GM19455 (cell line): ENCODE measurements around the gene VAPB.
A peak's percentile ranks its signal among the peaks of the same experiment; 100 is the strongest.
"Not testable (repeated sequence)": the region's sequence is repeated elsewhere in the genome, so short reads cannot be mapped to it uniquely, and the experiment has no call there.

Experiments
- ATAC-seq: cut with Tn5 transposase; IDR thresholded peaks from one replicate; pipeline ENCODE4 v1.9.1; 2021; ENCODE audit not compliant: unreplicated experiment

VAPB gene

GRCh38 chr20:58388882-58389323 is at the start of gene VAPB:
Gene VAPB (plus strand): TSS chr20:58389229. CDS start chr20:58389460, 231 bp downstream.
- peak; percentile 97 for ATAC-seq

- ATAC-seq: no peak
These were observed 49.3 kb upstream of the VAPB start for GRCh38 chr20:58339741-58340140.

- ATAC-seq: no peak
These were observed 48.9 kb upstream of the VAPB start for GRCh38 chr20:58340151-58340550.

GRCh38 chr20:58340853-58341252 is 48.2 kb upstream of the VAPB start:
- ATAC-seq: no peak

- no peak for ATAC-seq
These were observed 46.7 kb upstream of the VAPB start for GRCh38 chr20:58342104-58342945.

GRCh38 chr20:58344741-58345140 is 44.3 kb upstream of the VAPB start:
- no peak for ATAC-seq

GRCh38 chr20:58349570-58349969 is 39.5 kb upstream of the VAPB start:
- ATAC-seq: no peak

- ATAC-seq: no peak
These were observed 36.6 kb upstream of the VAPB start for GRCh38 chr20:58352468-58352867.

GRCh38 chr20:58359441-58359840 is 29.6 kb upstream of the VAPB start:
- ATAC-seq: no peak

GRCh38 chr20:58360936-58361335 is 28.1 kb upstream of the VAPB start:
- ATAC-seq: no peak

GRCh38 chr20:58361481-58362205 is 27.4 kb upstream of the VAPB start:
- no peak for ATAC-seq

- ATAC-seq: no peak
These were observed 26.9 kb upstream of the VAPB start for GRCh38 chr20:58362206-58362516.

GRCh38 chr20:58362970-58363369 is 26.1 kb upstream of the VAPB start:
- ATAC-seq: no peak

- no peak for ATAC-seq
These were observed 22.2 kb upstream of the VAPB start for GRCh38 chr20:58366866-58367265.

GRCh38 chr20:58372806-58373205 is 16.2 kb upstream of the VAPB start:
- no peak for ATAC-seq

- not testable (repeated sequence) for ATAC-seq
These were observed 15.7 kb upstream of the VAPB start for GRCh38 chr20:58373296-58373695.

GRCh38 chr20:58374027-58374850 is 14.8 kb upstream of the VAPB start:
- no peak for ATAC-seq

- no peak for ATAC-seq
These were observed 13.9 kb upstream of the VAPB start for GRCh38 chr20:58374906-58375758.

GRCh38 chr20:58375759-58376352 is 13.2 kb upstream of the VAPB start:
- no peak for ATAC-seq

GRCh38 chr20:58377017-58377416 is 12.0 kb upstream of the VAPB start:
- no peak for ATAC-seq
